NCI-H187 (cell line): ENCODE measurements around the gene ITGAV.

Experiments used
- DNase-seq, 2 experiments: peaks; one replicate each; lab custom pipeline; 2025; lab: John Stamatoyannopoulos, UW

The ITGAV gene

DNA sequence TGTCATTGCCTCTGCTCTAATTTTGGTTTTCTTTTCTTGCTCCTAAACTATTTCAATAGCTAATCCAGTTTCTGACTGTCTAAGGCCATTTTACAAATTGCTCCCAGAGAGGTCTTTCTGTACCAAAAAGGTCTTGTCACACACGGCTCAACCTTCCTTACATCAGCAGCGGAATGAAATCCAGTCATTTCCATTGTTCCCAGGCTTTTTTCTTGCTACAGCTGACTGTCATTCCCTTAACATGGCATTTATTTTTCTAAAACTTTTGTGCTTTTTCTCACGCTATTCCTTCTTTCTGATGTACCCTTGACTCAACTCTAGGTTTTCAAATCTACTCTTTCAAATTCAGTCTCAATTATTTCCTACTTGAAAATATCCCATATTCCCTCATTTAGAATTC lies 128.3 kb downstream of the ITGAV start:
- DNase-seq, result no peak

DNA sequence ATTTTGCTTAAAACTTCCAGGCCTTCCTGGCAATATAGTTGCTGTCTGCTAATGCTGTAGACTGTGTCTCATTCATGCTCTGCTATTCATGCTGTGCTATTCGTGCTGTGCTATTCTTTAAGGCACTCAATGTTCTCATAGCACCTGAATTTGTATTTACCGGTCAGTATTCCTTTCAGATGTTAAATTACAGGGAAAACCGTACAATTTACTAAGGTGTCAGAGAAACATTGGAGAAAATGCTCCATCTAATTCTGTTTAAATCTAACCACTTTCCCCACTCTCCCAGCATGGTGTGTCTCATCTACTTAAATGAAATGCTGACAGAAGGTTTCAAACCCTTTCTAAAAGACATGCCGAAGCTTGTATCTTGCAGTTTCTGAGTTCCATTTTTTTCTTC lies 129.0 kb downstream of the ITGAV start:
- DNase-seq, result no peak

DNA sequence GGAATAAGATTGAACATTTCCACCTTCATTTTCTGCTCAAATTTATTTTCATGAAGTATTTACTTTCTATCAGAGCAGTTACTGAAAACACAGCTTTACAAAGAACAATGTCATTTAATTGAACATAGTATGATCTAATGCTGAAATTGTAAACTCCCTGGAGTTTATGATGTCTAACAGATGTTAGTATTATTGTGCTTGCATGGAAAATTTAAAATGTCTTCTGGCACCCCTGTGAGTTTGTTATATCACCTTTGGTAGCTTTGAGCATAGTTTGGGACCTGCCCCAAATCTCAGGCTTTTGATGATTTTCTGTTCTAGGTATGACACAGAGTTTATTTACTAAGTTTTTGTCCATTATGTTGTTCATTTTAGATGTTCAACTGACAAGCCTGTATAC lies 132.1 kb downstream of the ITGAV start:
- no peak for DNase-seq

DNA sequence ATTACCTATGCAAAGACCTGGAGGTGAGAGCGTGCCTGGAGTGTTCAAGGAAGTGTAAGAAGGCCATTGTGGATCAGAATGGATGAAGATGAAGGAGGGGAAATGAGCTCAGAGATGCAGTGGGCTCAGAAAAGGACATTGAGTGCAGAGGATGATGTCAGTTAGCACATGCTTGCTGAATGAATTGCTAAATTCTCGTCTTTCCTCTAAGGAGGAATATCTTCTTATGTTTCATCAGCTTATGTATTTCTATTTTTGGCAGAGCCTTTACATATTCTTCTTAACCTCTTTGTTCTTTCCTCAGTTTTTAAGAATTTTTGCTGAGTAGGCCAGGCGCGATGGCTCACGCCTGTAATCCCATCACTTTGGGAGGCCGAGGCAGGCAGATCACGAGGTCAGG lies 134.9 kb downstream of the ITGAV start:
- no peak for DNase-seq

- no peak for DNase-seq
These were observed 135.9 kb downstream of the ITGAV start for GRCh38 chr2:186725783-186726182.

DNA sequence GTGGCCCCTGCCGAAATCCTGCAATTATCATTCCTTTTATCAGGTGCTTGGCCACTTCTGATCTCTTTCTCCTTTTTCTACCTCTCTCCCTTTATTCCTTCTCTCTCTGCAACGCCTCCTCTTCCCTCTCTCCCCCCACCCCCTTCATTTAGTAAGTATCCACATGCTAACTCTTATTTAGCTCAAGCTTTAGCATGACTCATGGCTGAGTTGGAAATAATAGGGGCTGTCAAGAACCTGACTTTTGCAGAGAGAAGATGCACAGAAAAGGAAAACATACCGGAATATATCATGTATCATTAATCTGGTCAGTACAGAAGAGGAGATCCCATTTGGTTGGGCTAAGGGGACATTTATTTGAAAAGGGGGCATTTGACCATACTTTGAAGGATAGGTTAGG lies 137.1 kb downstream of the ITGAV start:
- DNase-seq, result no peak

- DNase-seq, result no peak
These were observed 138.8 kb downstream of the ITGAV start for GRCh38 chr2:186728631-186729030.
